Measurements from ENCODE around the gene PLA2G2C.

Gene PLA2G2C

DNA sequence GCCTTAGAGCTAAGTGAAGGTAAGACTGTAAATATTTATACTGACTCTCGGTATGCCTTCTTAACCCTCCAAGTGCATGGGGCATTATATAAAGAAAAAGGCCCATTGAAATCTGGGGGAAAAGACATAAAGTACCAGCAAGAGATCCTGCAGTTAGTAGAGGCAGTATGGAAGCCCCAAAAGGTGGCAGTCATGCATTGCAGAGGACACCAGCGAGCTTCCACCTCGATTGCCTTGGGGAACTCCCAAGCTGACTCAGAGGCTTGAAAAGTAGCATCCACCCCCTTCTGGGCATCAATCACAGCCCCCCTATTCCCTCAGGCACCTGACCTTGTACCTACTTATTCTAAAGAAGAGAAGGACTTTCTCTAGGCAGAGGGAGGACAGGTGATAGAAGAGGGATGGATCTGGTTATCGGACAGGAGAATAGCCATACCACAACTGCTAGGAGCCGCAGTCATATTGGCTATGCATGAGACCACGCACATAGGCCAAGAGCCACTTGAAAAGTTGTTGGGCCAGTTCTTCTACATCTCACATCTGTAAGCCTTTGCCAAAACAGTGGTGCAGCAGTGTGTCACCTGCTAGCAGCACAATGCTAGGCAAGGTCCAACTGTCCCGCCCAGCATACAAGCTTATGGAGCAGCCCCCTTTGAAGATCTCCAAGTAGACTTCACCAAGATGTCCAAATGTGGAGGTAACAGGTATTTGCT is 27.8 kb downstream of the PLA2G2C start:
- DNase-seq (ENCODE audit: insufficient read length, low spot score) (no peak), FAIRE-seq (no peak)

- DNase-seq (ENCODE audit: insufficient read length, low spot score) (no peak), FAIRE-seq (no peak)
Measured at GRCh38 chr1:20154301-20154831, 32.0 kb downstream of the PLA2G2C start.

DNA sequence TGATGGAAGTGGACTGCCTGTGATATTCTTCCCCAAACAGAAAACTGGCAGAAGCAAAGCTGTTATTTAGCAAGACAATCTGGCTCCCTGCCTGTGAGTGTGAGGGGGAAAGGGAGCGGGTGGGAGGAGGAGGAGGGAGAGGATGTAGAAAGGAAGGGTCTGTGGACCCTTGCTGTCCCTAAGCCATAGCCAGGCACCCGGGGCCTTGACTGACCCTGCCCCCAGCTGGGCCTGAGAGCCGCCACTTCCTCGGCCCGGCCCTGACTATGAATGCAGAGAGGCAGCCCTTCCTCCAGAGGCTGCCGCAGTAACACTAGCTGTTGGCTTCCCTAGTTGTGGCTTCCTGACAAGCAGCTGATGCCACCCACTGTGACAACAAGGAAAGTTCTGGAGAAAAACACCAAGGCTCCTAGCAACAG is 33.3 kb downstream of the PLA2G2C start:
- DNase-seq (ENCODE audit: insufficient read length, low spot score) (no peak), FAIRE-seq (no peak)

- DNase-seq (ENCODE audit: insufficient read length, low spot score) (no peak), FAIRE-seq (no peak)
Measured at GRCh38 chr1:20152599-20152930, 33.8 kb downstream of the PLA2G2C start.

GRCh38 chr1:20151906-20152598 is 34.3 kb downstream of the PLA2G2C start:
- FAIRE-seq: peak; percentile 92
- DNase-seq (ENCODE audit: insufficient read length, low spot score): peak; percentile 91

DNA sequence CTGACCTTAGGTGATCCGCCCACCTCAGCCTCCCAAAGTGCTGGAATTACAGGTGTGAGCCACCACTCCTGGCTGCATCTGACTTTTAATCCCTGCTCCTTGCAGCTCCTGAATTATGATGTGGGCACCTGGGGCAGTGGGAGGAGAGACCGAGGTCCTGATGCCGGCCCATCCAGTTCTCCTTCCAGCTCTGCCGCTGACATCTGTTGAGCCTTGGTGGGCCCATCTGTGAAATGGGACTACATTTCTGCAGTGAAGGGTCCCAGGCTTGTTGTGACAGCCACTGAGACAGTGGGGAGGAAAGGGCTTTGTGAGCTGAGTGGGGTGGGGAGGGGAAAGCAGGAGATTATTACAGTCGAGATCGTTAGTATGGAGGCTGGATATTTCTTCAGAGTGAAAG is 35.3 kb downstream of the PLA2G2C start:
- FAIRE-seq: no peak

GRCh38 chr1:20150326-20150705 is 36.0 kb downstream of the PLA2G2C start:
- DNase-seq (ENCODE audit: insufficient read length, low spot score) (no peak), FAIRE-seq (no peak)

More for the DNA sequence above, 35.3 kb downstream of the PLA2G2C start:
- DNase-seq (ENCODE audit: insufficient read length, low spot score): no peak

DNA sequence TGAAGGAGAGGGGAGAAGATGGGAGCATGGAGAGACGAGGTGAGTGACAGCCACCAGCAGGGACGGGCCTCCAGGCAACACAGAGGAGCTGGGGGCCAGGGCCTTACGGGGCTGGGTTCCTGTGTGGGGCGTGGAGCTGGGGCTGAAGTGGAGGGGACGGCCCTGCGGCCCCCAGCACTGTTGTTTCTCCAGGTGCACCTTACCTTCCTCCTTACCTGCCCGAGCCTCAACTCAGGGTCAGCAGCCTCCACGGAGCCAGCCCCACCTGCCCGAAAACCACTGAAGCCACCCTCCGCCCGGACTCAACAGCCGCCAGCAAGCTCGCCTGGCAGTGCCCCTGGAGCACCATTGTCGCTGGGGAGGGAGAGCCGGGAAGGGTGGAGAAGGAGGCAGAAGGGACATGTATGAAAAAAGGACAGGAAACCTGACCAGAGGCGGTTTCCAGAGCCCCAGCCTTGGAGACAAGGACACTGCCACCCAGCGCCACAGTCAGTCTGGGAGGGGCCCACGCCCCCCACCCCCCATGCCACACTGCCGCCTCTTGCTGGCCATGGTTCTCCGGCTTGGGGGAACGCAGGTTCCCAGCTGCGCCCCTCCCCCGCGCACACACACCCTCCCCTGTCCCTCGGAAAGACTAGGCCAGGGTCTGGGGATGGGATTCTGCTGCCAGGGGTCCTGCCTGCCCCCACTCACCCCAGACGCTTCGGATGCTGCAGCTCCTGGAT is 36.6 kb downstream of the PLA2G2C start:
- FAIRE-seq: no peak

GRCh38 chr1:20148571-20149500 is 37.5 kb downstream of the PLA2G2C start:
- FAIRE-seq (no peak), DNase-seq (ENCODE audit: insufficient read length, low spot score) (no peak)

More for the DNA sequence above, 36.6 kb downstream of the PLA2G2C start:
- DNase-seq (ENCODE audit: insufficient read length, low spot score): no peak

DNA sequence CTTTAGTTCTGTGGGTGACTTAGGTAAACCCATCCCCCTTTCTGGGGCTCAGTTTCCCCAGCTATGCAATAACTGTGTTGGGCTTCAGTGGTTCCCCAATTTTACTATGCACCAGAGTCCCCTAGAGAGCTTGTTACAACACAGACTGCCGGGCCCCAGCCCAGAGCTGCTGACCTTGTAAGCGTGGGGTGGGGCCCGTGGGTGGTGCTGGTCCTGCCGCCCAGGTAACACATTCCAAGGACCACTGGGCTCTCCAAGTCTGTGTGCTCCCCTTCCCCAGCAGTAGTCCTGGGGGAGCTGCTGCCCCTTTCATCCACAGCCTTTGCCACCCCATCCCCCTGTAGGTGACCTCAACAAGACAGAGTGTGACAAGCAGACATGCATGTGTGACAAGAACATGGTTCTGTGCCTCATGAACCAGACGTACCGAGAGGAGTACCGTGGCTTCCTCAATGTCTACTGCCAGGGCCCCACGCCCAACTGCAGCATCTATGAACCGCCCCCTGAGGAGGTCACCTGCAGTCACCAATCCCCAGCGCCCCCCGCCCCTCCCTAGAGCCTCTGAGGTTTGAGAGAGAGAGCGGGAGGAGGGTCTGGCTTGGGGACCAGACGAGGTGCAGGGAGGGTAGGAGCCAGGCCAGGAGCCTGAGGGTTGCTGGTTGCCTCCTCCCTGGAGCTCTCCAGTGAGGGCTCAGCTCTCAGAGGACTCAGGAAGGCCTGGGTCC is 38.3 kb downstream of the PLA2G2C start:
- no peak for FAIRE-seq

DNA sequence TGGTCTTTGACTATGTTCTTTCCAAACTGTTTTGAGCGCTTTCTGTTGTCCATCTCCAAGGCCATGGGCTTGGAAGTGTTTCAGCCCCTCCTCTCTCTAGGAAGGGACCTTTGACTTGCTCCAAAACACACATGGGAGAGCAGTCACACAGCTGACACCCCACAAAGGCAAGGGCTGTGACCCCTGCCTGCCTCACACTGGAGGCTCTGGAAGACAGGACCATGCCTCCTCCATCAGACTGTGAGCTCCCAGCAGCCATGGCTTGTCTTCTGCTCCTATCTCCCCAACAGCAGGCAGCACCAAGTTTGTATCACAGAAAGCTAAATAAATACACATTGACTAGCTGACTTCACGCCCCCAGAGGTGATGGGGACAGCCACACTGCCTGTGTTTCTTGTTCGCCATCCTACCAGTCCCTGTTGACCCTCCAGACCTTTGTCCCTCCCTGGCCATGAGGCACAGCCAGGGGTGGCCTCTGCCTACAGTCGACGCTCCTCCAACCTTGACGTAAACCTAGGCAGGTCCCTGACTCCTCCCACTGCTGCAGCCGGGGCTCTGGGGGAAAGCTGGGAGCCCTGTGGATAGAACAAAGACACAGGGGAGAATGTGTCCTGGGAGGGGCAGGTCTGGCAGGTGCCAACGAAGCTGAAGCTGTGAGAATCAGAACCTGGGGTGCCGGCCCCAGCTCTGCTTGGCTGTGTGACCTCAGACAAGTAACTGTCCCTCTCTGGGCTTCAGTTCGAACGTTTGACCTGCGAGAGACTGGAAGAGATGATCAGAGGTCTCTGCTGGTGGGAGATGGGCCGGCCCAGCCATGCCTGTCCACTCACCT is 42.4 kb downstream of the PLA2G2C start:
- DNase-seq (ENCODE audit: insufficient read length, low spot score): no peak
- FAIRE-seq: no peak

More for the DNA sequence above, 38.3 kb downstream of the PLA2G2C start:
- DNase-seq (ENCODE audit: insufficient read length, low spot score): no peak

DNA sequence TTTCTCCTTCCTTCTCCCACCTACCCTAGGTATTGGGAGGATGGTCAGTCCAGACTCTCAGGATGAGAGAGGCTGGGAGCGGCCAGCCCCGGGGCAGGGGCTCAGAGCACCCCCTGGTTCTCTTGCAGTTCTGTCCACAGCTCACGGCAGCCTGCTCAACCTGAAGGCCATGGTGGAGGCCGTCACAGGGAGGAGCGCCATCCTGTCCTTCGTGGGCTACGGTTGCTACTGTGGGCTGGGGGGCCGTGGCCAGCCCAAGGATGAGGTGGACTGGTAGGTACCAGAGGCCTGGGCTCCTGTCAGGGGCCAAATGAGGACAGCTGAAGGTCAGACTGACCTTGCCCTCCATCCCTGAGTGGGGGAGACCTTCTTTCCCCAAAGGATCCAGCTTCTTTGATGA is 43.0 kb downstream of the PLA2G2C start:
- FAIRE-seq: no peak

GRCh38 chr1:20142001-20142710 is 44.2 kb downstream of the PLA2G2C start:
- FAIRE-seq: no peak

More for the DNA sequence above, 43.0 kb downstream of the PLA2G2C start:
- DNase-seq (ENCODE audit: insufficient read length, low spot score): no peak

DNA sequence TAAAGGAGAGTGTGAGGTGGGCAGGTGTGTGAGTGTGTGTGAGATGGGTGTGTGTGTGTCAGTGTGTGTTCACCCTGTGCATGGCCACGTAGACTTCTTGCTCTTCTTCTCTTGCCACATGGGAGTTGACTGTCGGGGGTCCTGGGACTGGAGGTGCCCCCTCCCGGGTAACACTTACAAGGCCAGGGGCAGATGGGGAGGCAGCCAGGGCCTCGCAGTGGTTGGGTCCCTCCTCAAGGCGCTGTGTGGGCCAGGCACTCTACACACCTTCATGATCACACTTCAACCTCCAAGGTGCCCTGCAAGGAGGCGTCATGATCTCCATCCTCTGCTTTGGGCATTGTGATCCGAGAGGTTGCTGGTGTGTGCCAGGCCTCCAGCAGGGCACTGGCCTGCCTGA is 44.9 kb downstream of the PLA2G2C start:
- no peak for FAIRE-seq
- DNase-seq (ENCODE audit: insufficient read length, low spot score): no peak

More at GRCh38 chr1:20142001-20142710, 44.2 kb downstream of the PLA2G2C start:
- no peak for DNase-seq (ENCODE audit: insufficient read length, low spot score)

GRCh38 chr1:20141001-20141400 is 45.3 kb downstream of the PLA2G2C start:
- DNase-seq (ENCODE audit: insufficient read length, low spot score) (no peak), FAIRE-seq (no peak)

GRCh38 chr1:20139776-20140612 is 46.3 kb downstream of the PLA2G2C start:
- FAIRE-seq: no peak
- no peak for DNase-seq (ENCODE audit: insufficient read length, low spot score)

- no peak for FAIRE-seq
- no peak for DNase-seq (ENCODE audit: insufficient read length, low spot score)
Measured at GRCh38 chr1:20138961-20139550, 47.3 kb downstream of the PLA2G2C start, which contains the start of gene PLA2G2F. Gene PLA2G2F, plus strand, starts transcription at chr1:20139323. Its CDS starts 105 bp downstream, at chr1:20139428.

All from GM19239 (cell line).